ENCODE measurements around the gene LMO4. TPM values are rescaled to one million over a fixed set of nuclear protein-coding genes. Genes with fewer than 3 reads are reported as not detected.

LMO4 gene
- total RNA-seq, 1 experiment from 2014 or later: 38.5 TPM

GRCh38 chr1:87314091-87314490, 14.6 kb upstream of the LMO4 start:
- no peaks in the 10 kb centered on the region for H3K27me3 ChIP-seq (ENCODE audit: insufficient read depth, low read length)
- BruUV-seq (replicated peaks): no TSS peak
- TF ChIP-seq ZFX (IDR thresholded peaks at IDR 0.05) (no peak), TCF7L2 (IDR thresholded peaks at IDR 0.05; ENCODE audit: borderline replicate concordance, extremely low read depth, insufficient read depth, insufficient read length) (no peak), YY1 (IDR thresholded peaks at IDR 0.05; ENCODE audit: extremely low read depth, insufficient replicate concordance, low read depth, low read length) (no peak), RAD21 (IDR thresholded peaks at IDR 0.05; ENCODE audit: low read depth) (no peak), SRF (IDR thresholded peaks at IDR 0.05; ENCODE audit: low read depth) (no peak), SIN3A (IDR thresholded peaks at IDR 0.05; ENCODE audit: low read depth) (no peak), ZNF274 (IDR thresholded peaks at IDR 0.05; ENCODE audit: low read depth, low read length) (no peak), POLR2A (IDR thresholded peaks at IDR 0.05; ENCODE audit: borderline replicate concordance, extremely low read depth, insufficient read depth, insufficient read length) (no peak), EZH2 (IDR thresholded peaks at IDR 0.05) (no peak), JUND (IDR thresholded peaks at IDR 0.05) (no peak)
- TF ChIP-seq, protein P1, sequence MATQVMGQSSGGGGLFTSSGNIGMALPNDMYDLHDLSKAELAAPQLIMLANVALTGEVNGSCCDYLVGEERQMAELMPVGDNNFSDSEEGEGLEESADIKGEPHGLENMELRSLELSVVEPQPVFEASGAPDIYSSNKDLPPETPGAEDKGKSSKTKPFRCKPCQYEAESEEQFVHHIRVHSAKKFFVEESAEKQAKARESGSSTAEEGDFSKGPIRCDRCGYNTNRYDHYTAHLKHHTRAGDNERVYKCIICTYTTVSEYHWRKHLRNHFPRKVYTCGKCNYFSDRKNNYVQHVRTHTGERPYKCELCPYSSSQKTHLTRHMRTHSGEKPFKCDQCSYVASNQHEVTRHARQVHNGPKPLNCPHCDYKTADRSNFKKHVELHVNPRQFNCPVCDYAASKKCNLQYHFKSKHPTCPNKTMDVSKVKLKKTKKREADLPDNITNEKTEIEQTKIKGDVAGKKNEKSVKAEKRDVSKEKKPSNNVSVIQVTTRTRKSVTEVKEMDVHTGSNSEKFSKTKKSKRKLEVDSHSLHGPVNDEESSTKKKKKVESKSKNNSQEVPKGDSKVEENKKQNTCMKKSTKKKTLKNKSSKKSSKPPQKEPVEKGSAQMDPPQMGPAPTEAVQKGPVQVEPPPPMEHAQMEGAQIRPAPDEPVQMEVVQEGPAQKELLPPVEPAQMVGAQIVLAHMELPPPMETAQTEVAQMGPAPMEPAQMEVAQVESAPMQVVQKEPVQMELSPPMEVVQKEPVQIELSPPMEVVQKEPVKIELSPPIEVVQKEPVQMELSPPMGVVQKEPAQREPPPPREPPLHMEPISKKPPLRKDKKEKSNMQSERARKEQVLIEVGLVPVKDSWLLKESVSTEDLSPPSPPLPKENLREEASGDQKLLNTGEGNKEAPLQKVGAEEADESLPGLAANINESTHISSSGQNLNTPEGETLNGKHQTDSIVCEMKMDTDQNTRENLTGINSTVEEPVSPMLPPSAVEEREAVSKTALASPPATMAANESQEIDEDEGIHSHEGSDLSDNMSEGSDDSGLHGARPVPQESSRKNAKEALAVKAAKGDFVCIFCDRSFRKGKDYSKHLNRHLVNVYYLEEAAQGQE (IDR thresholded peaks at IDR 0.05; ENCODE audit: low read depth): no peak
- H3K9ac ChIP-seq (ENCODE audit: low read length): no peak overlapping the region
- no peaks in the 10 kb centered on the region for H3K36me3 ChIP-seq (ENCODE audit: control insufficient read depth in 1 of 2, insufficient read depth in 2 of 2, low read length in 2 of 2)
- no peaks in the 10 kb centered on the region for H4K20me1 ChIP-seq (ENCODE audit: insufficient read depth)
- no peaks in the 10 kb centered on the region for H3K9me3 ChIP-seq (ENCODE audit: control insufficient read depth in 1 of 2, insufficient read depth in 1 of 2, low read depth in 1 of 2, low read length in 2 of 2)
- H3K4me3 ChIP-seq (replicated peaks in 1 of 2; ENCODE audit: low read depth in 1 of 2, low read length in 2 of 2): no peak overlapping the region
- DNase-seq (ENCODE audit: low read depth, low spot score) (no peak), ATAC-seq (no peak)
- H3K9me2 ChIP-seq (ENCODE audit: insufficient read depth): no peaks in the 10 kb centered on the region
- H2AFZ ChIP-seq (ENCODE audit: low read depth, low read length, poor library complexity, severe bottlenecking): no peak overlapping the region
- H3K27ac ChIP-seq (ENCODE audit: low read depth, low read length): no peak overlapping the region
- no peak overlapping the region for H3K4me2 ChIP-seq (ENCODE audit: low read length)
- no peaks in the 10 kb centered on the region for H3K4me1 ChIP-seq (ENCODE audit: control insufficient read depth in 1 of 2, insufficient read depth in 2 of 2, low read length in 2 of 2)
- ChIA-PET RAD21 (ENCODE audit: low non-redundant PET in 1 of 2, low total read pairs in 2 of 2, uncharacterized antibody in 2 of 2, unreplicated experiment in 2 of 2) (no interaction called here), CTCF (interaction anchor here (1.1 kb wide), 1 partner anchor 12 kb away, joined by 3 read pairs; no protein-coding TSS in a partner anchor), POLR2A (no interaction called here)
- intact Hi-C loops (cut with micrococcal nuclease): no loop called here
- H3K79me2 ChIP-seq (ENCODE audit: insufficient read depth, low read length): no peaks in the 10 kb centered on the region
